ENCODE results near the gene MED12.

The MED12 gene

GRCh38 chrX:71098951-71099506 lies 19.4 kb upstream of the MED12 start:
- H3K4me3 ChIP-seq (replicated peaks; ENCODE audit: low read depth, low read length), result no peak overlapping the region
- no peak for TF ChIP-seq CTCF (IDR thresholded peaks at IDR 0.05; ENCODE audit: low read depth, low read length, missing control alignments)
- DNase-seq (ENCODE audit: extremely low read depth, low read depth), result no peak

- no peak for DNase-seq (ENCODE audit: extremely low read depth, low read depth)
- no peak for TF ChIP-seq CTCF (IDR thresholded peaks at IDR 0.05; ENCODE audit: low read depth, low read length, missing control alignments)
These were observed 18.7 kb upstream of the MED12 start for GRCh38 chrX:71099736-71100135.

GRCh38 chrX:71100581-71101505 lies 17.6 kb upstream of the MED12 start:
- no peak for DNase-seq (ENCODE audit: extremely low read depth, low read depth)
- no peak for TF ChIP-seq CTCF (IDR thresholded peaks at IDR 0.05; ENCODE audit: low read depth, low read length, missing control alignments)

More at GRCh38 chrX:71099736-71100135, 18.7 kb upstream of the MED12 start:
- H3K4me3 ChIP-seq (replicated peaks; ENCODE audit: low read depth, low read length), result no peak overlapping the region

GRCh38 chrX:71102292-71102691 lies 16.1 kb upstream of the MED12 start:
- TF ChIP-seq CTCF (IDR thresholded peaks at IDR 0.05; ENCODE audit: low read depth, low read length, missing control alignments), result no peak
- no peak overlapping the region for H3K4me3 ChIP-seq (replicated peaks; ENCODE audit: low read depth, low read length)
- DNase-seq (ENCODE audit: extremely low read depth, low read depth), result no peak

More at GRCh38 chrX:71100581-71101505, 17.6 kb upstream of the MED12 start:
- no peak overlapping the region for H3K4me3 ChIP-seq (replicated peaks; ENCODE audit: low read depth, low read length)

GRCh38 chrX:71103110-71103983 lies 15.0 kb upstream of the MED12 start:
- no peak for TF ChIP-seq CTCF (IDR thresholded peaks at IDR 0.05; ENCODE audit: low read depth, low read length, missing control alignments)
- no peak for DNase-seq (ENCODE audit: extremely low read depth, low read depth)
- no peak overlapping the region for H3K4me3 ChIP-seq (replicated peaks; ENCODE audit: low read depth, low read length)

- no peak overlapping the region for H3K4me3 ChIP-seq (replicated peaks; ENCODE audit: low read depth, low read length)
- DNase-seq (ENCODE audit: extremely low read depth, low read depth), result no peak
- TF ChIP-seq CTCF (IDR thresholded peaks at IDR 0.05; ENCODE audit: low read depth, low read length, missing control alignments), result no peak
These were observed 12.8 kb upstream of the MED12 start for GRCh38 chrX:71105628-71106027.

Measured in HFF-Myc (cell line).